Measurements from ENCODE around the gene PLEKHA7. TPM values are rescaled to one million over a fixed set of nuclear protein-coding genes. Genes with fewer than 3 reads are reported as not detected.
A peak's percentile ranks its signal among the peaks of the same experiment; 100 is the strongest.
"Not testable (repeated sequence)": the region's sequence is repeated elsewhere in the genome, so short reads cannot be mapped to it uniquely, and the experiment has no call there.

The PLEKHA7 gene
- polyA plus RNA-seq, 3 donors: 46.5 to 58.2 (median 51.1) TPM

DNA sequence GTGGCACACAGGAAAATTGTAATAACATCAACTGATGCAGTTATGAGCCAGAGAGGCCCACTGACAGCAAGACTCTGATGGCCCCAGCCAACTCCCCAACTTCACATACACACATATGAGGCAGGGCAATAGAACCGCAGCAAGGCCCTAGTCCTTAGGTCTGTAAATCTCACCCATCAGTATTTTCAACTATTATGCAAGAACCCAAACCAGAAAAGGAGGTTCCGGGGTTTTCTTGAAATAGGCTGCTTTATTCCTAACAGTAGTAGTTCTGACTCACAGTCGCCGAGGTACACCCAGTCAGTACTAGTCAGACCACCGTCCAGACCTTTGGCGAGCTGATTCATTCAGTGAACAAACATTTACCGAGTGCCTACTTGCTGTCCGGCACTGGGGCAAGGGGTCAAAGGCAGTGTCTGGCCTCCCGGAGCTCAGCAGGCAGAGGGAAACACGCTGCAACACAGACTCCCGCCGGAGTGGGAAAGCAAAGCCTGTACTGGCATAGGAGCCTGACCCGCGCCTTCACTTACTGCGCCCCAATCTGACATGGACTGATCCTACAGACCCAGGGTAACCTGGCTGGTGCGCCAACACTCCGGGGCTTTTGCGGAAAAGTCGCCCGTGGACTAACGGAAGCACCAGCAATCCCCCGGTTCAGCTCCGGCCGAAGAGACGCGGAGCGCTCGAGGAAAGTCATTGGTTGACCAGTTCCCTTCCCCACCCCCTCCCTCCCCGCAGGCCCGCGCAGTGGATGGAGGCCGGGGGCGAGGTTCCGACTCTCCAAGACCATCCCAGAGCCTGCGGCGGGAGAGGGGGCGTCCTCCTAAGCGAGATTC lies 1.3 kb downstream of the PLEKHA7 start:
- DNase-seq (ENCODE audit: extremely low read depth in 1 of 11, low read depth in 9 of 11, low spot score in 4 of 11): peak in 2 of 11 donors; percentile 33 to 37

DNA sequence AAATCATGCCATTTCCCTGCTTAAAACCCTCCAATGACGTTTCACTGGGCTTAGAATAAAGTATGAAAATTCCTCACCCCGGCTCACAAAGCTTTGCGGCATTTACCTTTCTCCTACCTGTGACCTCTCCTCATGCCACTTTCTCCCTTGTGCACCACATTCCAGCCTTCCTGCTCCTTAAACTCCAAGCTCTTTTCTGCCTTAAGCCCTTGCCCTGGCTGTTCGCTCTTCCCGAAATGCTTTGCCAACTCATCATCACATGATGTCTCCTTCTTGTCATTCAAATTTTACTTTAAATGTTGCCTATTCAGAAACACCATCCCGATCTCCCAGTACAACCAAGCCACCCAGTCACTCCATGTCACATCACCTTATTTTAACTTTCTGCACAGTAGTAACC lies 2.0 kb downstream of the PLEKHA7 start:
- no peak for DNase-seq (ENCODE audit: extremely low read depth in 1 of 11, low read depth in 9 of 11, low spot score in 4 of 11)

DNA sequence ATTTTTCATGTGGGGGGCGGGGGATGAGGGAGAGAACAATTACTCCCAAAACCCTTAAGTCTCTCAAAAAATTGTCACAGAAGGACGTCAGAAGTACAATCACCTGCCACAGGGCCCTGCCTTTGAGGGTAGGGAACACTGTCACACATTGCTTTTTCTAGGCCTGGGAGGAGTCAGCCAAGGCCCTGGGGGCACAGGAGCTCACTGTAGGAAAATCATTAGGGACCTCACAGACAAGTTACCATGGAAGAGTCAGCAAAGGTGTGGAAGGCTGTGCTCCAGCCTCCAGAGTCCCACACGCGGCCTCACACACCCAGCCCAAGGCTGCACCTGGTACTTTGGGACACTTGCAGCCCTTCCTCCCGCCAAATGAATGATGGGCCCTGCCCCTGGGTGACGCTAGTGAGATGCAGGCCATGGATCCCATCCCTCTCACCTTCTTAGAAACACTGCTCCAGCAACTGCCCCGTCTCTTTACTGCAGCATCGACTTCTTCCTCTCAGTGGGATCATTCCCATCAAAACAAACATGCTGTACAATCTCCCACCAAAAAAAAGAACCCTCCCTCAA lies 3.3 kb downstream of the PLEKHA7 start:
- no peak for DNase-seq (ENCODE audit: extremely low read depth in 1 of 11, low read depth in 9 of 11, low spot score in 4 of 11)

DNA sequence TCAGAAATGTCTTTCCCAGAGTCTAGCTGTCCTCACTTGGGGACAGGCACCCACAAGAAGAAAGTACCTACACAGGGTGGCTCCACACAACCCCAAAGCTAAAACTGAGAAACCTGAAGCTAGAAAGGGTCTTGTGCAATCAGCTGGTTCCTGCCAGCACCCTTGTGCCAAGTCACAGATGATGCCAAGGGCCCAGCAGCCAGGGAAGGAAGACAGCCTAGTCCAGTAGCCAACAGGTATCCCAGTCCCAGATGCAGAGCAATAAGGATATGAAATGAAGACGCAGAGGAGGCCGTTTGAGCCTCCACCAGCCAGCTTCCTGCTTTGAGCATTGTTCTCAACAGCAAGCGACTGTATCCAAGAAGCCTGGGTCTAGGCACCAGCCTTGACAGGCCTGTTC lies 6.1 kb downstream of the PLEKHA7 start:
- no peak for DNase-seq (ENCODE audit: extremely low read depth in 1 of 11, low read depth in 9 of 11, low spot score in 4 of 11)

DNA sequence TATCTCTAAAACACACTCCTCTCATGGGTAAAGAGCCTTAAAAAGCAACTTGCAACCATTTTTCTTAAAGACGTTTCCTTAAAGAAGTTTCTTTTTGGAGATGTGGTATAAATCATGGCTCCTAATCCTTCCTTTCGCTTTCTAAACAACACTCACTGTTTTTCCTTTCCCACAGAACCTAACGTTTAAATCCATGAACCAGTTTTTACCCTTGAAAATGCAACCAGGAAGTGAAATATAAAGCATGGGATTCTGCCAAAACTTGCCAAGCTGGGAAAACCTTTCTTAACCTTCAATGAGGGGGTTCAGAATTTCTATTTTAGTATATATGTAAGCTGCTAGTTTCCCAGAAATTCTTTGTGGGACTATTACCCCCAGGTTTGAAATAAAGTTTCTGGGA lies 8.6 kb downstream of the PLEKHA7 start:
- DNase-seq (ENCODE audit: extremely low read depth in 1 of 11, low read depth in 9 of 11, low spot score in 4 of 11): no peak

DNA sequence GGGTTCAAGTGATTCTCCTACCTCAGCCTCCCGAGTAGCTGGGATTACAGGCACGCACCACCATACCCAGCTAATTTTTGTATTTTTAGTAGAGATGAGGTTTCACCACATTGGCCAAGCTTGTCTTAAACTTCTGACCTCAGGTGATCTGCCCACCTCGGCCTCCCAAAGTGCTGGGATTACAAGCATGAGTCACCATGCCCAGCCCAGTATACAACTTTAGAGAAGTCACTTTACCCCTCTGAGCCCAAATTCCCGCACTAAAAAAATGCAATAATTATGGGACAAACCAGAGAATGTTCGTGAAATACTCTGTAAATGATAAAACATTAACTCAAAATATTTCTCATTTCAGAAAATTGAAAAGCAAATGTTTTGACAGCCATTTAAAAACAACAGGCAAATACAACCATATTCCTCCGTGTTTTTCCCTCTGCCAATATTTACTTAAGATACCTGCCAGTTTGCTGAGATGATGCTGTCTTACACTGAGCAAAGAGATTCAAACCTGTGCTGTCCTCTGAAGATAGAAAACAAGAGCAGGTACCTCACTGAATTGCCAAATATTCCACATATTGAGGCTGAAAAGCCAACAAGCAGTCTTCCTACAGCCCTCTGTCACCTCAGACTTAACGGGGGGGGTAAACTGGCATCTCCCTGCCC lies 9.6 kb downstream of the PLEKHA7 start:
- DNase-seq (ENCODE audit: extremely low read depth in 1 of 11, low read depth in 9 of 11, low spot score in 4 of 11): no peak

DNA sequence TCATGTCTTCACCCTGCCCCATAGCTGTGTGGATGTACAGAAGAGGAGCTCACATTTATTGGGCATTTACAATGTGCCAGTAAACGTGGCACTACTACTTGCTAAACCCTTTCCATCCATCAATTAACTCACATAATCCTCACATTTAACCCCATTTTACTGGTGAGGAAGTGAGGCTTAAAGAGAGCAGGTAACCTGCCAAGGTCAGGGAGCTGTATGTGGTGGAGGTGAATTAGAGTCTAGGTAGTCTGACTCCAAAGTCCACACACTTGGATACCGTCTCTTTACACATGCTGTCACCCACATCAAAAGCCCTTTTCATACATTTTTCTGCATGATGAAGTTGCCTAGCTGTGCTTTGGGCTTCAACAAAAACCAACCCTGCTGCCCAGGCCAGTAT lies 10.8 kb downstream of the PLEKHA7 start:
- DNase-seq (ENCODE audit: extremely low read depth in 1 of 11, low read depth in 9 of 11, low spot score in 4 of 11): no peak

DNA sequence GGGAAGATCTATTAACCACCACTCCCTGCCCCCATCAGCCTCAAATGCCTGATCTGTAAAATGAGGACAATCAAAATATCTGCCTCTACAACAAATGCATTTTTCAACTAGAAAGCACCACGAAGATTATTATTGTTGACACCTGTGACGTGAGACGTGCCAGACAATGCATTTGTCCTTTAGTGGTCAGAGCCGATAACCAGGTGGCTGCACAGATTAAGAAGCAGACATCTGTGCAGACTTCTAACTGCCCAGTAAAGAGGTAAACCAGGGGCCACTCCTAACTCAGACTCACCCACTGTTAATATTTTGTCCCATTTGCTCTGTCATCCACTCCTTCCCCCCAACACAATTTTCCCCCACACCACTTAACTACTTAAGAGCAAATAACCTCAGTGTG lies 11.7 kb downstream of the PLEKHA7 start:
- no peak for DNase-seq (ENCODE audit: extremely low read depth in 1 of 11, low read depth in 9 of 11, low spot score in 4 of 11)

DNA sequence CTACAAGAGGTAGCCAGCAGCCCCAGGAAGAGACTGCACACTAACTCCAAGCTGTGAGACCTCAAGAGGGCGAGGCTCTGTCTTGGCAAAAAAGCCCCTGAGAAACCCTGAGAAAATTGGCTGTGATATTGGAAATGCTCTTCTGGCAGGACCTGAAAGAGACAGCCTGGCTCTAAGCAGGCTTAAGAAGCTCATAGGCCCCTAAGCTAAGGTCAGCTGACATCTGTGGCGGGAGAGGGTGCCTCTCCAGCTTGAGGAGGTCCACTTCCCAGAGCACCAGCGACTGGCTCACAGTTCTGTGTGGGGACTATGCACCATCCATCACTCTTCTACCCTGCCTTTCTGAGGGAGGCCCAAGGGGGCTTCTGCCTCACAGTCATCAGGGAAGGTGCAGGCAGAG lies 12.4 kb downstream of the PLEKHA7 start:
- DNase-seq (ENCODE audit: extremely low read depth in 1 of 11, low read depth in 9 of 11, low spot score in 4 of 11): no peak

DNA sequence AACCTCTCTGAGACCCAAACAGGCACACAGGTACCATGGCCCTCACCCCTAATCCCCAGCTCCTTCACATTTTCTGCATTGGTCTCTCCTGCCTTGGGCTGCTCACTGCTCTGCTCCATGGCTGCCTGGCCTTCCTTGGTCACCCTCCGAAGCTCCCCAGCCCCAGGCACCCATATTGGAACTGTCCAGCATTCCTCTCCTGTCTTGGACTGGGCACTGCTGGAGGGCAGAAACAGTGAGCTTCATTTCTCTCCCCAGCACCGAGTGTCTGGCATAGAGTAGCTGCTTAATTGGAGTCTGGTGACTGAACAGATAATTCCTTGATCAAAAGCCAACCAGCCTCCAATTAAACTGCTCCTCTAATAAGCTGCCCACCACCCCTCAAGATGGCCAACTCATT lies 13.2 kb downstream of the PLEKHA7 start:
- DNase-seq (ENCODE audit: extremely low read depth in 1 of 11, low read depth in 9 of 11, low spot score in 4 of 11): no peak

DNA sequence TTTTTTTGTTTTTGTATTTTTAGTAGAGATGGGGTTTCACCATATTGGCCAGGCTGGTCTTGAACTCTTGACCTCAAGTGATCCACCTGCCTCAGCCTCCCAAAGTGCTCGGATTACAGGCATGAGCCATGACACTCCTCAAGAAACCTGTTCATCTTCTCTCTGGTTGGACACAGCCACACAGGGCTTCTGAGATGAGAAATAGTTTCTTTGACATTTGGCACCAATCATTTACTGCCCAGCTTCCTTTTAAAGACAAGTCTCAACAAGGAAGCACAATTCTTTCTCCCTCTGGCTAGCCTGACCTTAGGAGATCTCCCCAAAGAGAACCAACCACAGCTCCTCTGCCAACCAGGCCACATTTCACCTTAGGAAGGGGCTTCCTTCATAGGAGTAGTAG lies 14.0 kb downstream of the PLEKHA7 start:
- DNase-seq (ENCODE audit: extremely low read depth in 1 of 11, low read depth in 9 of 11, low spot score in 4 of 11): not testable (repeated sequence)

DNA sequence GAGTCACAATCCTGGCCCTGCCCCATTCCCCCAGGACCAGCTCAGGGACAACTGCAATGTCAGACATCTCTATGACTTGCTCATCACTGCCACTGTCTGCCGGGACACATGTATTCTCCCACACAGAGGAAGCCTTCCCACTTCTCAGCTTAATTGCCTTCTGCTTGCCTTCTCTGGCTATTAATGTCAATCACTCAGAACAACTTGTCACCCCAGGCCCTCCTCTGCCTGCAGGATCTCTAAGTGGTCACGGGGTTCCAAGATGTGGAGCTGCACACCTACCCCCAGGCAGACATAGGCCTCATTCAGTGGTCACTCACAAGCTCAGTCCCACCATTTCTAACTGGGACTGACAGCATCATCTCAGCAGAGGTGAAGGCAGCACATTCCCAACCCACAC lies 15.1 kb downstream of the PLEKHA7 start:
- no peak for DNase-seq (ENCODE audit: extremely low read depth in 1 of 11, low read depth in 9 of 11, low spot score in 4 of 11)

DNA sequence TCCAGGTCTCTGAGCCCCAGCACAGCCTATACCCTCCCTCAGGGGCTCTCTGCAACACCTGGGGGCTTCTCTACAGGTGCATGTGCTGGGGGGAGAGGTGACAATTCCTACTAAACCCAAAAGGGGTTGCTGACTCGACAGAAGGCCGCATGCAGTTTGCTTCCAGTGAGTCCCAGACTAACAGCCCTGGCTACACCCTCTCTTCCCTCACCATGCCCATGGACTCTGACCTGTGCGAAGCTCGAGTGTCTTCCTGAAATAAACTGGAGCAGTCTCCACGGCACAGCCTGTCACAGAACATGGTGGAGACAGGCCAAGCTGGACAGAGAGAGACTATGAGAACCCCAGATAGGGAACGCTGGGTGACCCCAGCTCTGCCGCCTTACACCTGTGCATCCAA lies 16.6 kb downstream of the PLEKHA7 start:
- DNase-seq (ENCODE audit: extremely low read depth in 1 of 11, low read depth in 9 of 11, low spot score in 4 of 11): no peak

DNA sequence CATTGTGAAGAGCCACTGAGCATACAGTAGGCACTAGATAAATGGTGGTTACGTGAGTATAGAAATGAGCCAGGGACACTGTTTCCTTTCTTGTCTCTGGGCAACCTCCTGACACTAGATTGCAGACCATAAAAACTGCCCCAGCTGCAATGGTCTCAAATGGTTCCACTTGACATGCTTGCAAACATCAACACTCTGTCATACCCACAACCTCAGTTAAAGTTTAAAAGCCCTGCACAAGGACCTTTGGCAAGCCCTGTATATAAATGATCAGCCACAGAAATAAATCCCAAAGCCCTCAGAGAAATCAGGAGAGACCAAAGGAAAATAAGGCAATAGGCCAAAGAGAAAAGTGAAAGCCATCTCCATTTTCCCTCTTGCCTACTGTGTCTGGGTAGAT lies 20.7 kb downstream of the PLEKHA7 start:
- no peak for DNase-seq (ENCODE audit: extremely low read depth in 1 of 11, low read depth in 9 of 11, low spot score in 4 of 11)

DNA sequence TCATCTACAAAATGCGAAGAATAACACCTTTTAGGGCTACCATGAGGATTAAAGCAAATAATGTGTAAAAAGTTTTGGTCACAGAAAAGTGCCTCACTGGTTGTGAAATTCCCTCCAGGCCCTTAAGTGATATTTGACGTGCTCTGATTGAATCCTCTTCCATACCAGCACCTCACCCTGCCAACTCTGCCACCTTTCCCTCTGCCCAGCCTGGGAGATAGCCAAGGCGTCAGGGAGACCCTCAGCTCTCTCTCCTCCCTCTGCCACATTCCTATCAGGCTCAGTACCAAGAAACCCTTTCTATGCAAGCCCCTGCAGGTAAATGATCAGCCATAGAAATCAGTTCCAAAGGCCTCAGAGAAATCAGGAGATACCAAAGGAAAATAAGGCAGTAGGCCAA lies 21.4 kb downstream of the PLEKHA7 start:
- DNase-seq (ENCODE audit: extremely low read depth in 1 of 11, low read depth in 9 of 11, low spot score in 4 of 11): no peak

DNA sequence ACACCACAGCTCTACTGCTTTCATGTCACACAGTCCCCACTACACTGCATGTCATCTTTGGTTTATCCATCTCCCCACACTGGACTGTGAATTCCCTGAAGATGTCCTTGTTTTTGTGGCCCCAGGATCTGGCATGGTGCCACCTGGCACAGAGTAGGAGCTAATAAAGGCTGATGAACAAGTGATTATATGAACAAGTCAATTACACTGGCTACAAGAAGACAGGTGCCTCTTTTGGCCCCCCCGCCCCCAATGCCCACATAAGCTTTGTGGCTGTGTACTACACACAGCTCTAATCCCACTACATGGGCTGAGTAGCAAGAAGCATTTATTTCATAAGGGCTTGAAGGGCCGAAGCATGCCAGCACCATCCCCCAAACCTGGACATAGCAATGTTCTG lies 24.7 kb downstream of the PLEKHA7 start:
- no peak for DNase-seq (ENCODE audit: extremely low read depth in 1 of 11, low read depth in 9 of 11, low spot score in 4 of 11)

DNA sequence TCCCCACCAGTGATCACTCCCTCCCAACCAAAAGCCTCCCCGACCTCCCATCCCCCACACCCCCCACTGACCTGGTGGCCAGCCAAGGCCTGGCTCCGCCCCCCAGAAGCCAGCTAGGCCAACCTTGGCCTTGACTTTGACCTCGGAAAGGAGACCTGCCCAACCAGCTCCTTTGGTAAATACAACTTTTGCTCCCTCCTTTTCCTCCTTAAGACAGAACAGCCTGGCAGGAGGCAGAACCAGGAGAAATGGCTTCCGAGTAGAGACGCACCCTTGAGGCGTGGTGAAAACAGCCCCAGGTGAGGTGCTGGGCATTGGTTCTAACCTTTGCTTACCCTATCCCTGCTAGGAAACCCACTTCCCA lies 27.0 kb downstream of the PLEKHA7 start:
- DNase-seq (ENCODE audit: extremely low read depth in 1 of 11, low read depth in 9 of 11, low spot score in 4 of 11): peak in 3 of 11 donors; percentile 30 to 43 (median 30)

DNA sequence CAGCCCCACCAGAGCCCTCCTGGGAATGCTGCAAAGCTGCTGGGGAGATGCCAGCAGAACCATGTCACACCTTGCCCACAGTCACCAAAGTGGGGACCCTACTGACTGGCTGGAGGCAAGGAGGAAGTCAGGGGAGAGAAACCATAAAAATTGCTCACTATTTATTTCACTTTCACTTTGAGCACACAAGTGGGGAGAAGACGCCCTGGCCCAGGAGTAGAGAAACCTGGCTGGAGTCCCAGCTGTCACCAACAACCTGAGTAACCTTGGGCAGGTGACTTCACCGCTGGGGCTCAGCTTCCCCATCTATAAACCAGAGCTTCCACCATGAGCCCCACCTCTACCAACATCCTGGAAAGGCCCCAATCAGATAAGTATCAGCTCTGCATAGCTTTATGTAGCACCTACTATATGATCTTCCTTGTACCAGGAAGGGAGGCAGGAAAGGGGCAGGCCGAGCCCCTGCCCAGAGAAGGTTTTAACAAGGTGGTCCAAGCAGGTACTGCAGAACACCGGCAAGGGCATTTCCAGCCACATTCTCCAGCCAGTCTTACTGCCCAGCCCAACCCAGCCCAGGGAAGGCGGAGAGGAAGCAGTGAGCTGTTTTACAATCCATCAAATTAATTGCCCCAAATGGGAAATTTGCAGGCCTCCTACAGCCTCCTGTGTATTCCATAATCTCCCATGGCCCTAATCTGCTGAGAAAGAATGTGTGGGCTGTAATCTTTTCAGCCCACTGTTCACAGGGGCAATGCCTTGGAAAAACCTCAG lies 27.6 kb downstream of the PLEKHA7 start:
- peak in 4 of 11 donors; percentile 40 to 55 (median 45) for DNase-seq (ENCODE audit: extremely low read depth in 1 of 11, low read depth in 9 of 11, low spot score in 4 of 11)

DNA sequence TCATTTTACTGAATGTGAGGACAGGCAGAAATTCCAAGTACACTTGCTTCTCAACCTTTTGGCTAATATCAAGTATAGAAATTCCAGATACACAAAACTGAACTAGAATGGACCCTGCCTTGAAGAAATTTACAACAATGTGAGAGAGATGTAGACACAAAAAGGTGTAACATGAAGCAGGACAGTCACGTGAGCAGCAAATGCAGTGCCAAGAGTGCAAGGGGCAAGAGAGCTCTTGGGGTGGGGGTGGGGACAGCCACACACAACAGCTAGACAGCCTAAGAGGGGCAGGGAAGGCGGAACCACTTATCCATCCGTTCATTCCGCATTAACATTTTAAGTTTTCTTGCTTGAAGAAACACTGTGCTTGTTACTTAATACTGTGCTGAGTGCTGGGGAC lies 28.9 kb downstream of the PLEKHA7 start:
- no peak for DNase-seq (ENCODE audit: extremely low read depth in 1 of 11, low read depth in 9 of 11, low spot score in 4 of 11)

DNA sequence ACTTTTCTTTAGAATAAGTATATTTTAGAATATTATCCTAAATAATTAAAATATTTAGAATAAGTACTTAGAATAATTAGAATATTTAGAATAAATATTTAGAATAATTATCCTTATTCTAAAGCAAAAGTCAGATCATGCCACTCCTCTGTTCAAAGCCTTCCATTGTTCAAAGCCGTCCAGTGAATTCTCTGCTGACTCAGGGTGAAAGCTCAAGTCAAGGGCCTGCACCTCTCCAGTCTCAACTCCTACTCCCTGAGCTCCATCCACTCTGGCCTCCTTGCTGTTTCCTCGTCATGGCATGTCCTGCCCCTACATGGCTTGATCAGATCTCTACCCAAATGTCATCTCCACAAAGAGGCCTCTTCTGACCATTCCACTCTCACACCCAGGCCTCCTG lies 30.0 kb downstream of the PLEKHA7 start:
- no peak for DNase-seq (ENCODE audit: extremely low read depth in 1 of 11, low read depth in 9 of 11, low spot score in 4 of 11)

Measured in renal cortex interstitium (tissue), 11 donors.